DMS79 (cell line): ENCODE data around the gene DPF3.

Source experiments
- DNase-seq: peaks from one replicate; lab custom pipeline; 2025; lab: John Stamatoyannopoulos, UW

Gene DPF3

GRCh38 chr14:72742118-72742837, 151.6 kb downstream of the DPF3 start:
- DNase-seq, result no peak

GRCh38 chr14:72741826-72742117, 152.1 kb downstream of the DPF3 start:
- DNase-seq, result no peak

GRCh38 chr14:72740966-72741825, 152.7 kb downstream of the DPF3 start:
- DNase-seq, result no peak

GRCh38 chr14:72740504-72740961, 153.4 kb downstream of the DPF3 start:
- no peak for DNase-seq

- no peak for DNase-seq
Measured at GRCh38 chr14:72739446-72740405, 154.2 kb downstream of the DPF3 start.

GRCh38 chr14:72738161-72738611, 155.7 kb downstream of the DPF3 start:
- DNase-seq, result no peak

GRCh38 chr14:72737560-72737943, 156.3 kb downstream of the DPF3 start:
- no peak for DNase-seq

- DNase-seq, result no peak
Measured at GRCh38 chr14:72736786-72737559, 156.9 kb downstream of the DPF3 start.

- DNase-seq, result no peak
Measured at GRCh38 chr14:72736308-72736707, 157.6 kb downstream of the DPF3 start.

GRCh38 chr14:72732022-72732780, 161.7 kb downstream of the DPF3 start:
- no peak for DNase-seq

GRCh38 chr14:72731252-72732020, 162.5 kb downstream of the DPF3 start:
- DNase-seq, result no peak

GRCh38 chr14:72730468-72730867, 163.4 kb downstream of the DPF3 start:
- no peak for DNase-seq

- no peak for DNase-seq
Measured at GRCh38 chr14:72726444-72726843, 167.5 kb downstream of the DPF3 start.

GRCh38 chr14:72723858-72724530, 169.9 kb downstream of the DPF3 start:
- no peak for DNase-seq

GRCh38 chr14:72722201-72722785, 171.6 kb downstream of the DPF3 start:
- DNase-seq, result no peak

- no peak for DNase-seq
Measured at GRCh38 chr14:72721083-72721482, 172.8 kb downstream of the DPF3 start.

GRCh38 chr14:72717220-72717619, 176.7 kb downstream of the DPF3 start:
- no peak for DNase-seq

GRCh38 chr14:72716476-72716875, 177.4 kb downstream of the DPF3 start:
- no peak for DNase-seq

- no peak for DNase-seq
Measured at GRCh38 chr14:72715850-72716228, 178.1 kb downstream of the DPF3 start.
